ENCODE data around the gene TSPAN4.
A peak's percentile ranks its signal among the peaks of the same experiment; 100 is the strongest.

Gene TSPAN4

DNA sequence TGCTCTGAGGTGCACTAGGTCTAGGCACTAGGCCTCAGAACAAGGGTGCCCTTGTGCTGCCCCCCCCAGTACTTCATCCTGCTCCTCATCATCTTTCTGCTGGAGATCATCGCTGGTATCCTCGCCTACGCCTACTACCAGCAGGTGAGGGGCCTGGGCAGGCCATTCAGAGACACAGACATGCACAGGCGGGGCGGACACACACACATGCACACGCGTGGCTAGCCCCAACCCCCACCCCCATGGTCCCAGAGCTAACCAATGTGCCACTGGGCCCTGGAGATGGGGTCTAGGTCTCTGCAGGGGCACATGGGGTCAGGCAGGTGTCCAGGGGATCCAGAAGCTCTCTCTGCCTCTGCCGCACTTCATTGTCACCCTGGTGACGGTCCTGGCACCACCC lies 6.0 kb upstream of the TSPAN4 start:
- DNase-seq (ENCODE audit: low spot score), result no peak

DNA sequence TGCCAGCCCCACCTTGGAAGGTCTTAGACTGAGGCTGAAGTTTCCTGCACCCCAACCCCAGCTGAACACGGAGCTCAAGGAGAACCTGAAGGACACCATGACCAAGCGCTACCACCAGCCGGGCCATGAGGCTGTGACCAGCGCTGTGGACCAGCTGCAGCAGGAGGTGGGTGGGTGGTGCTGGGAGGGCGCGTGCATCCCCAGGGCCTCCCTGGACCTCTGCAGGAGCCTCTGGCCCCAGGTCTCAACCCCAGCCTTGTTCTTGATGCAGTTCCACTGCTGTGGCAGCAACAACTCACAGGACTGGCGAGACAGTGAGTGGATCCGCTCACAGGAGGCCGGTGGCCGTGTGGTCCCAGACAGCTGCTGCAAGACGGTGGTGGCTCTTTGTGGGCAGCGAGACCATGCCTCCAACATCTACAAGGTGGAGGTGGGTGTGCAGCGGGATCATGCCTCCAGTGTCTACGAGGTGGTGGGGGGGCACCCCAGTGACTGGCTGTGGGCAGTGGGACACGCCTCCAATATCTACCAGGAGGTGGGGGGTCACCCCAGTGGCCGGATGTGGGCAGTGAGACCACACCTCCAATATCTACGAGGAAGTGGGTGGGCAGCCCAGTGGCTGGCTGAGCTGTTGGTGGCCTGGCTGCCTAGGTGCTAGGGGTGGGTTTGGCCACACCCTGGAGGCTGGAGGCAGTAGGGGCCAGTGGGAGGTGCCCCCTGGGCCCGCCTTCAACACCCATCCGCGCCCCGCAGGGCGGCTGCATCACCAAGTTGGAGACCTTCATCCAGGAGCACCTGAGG lies 5.3 kb upstream of the TSPAN4 start:
- DNase-seq (ENCODE audit: low spot score), result no peak

DNA sequence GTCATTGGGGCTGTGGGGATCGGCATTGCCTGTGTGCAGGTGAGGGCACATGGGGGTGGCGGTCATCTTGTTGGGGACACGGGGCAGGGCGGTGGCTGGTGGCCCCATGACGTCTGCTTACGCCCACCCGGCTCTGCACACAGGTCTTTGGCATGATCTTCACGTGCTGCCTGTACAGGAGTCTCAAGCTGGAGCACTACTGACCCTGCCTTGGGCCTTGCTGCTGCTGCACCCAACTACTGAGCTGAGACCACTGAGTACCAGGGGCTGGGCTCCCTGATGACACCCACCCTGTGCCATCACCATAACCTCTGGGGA lies 4.7 kb upstream of the TSPAN4 start:
- no peak for DNase-seq (ENCODE audit: low spot score)

DNA sequence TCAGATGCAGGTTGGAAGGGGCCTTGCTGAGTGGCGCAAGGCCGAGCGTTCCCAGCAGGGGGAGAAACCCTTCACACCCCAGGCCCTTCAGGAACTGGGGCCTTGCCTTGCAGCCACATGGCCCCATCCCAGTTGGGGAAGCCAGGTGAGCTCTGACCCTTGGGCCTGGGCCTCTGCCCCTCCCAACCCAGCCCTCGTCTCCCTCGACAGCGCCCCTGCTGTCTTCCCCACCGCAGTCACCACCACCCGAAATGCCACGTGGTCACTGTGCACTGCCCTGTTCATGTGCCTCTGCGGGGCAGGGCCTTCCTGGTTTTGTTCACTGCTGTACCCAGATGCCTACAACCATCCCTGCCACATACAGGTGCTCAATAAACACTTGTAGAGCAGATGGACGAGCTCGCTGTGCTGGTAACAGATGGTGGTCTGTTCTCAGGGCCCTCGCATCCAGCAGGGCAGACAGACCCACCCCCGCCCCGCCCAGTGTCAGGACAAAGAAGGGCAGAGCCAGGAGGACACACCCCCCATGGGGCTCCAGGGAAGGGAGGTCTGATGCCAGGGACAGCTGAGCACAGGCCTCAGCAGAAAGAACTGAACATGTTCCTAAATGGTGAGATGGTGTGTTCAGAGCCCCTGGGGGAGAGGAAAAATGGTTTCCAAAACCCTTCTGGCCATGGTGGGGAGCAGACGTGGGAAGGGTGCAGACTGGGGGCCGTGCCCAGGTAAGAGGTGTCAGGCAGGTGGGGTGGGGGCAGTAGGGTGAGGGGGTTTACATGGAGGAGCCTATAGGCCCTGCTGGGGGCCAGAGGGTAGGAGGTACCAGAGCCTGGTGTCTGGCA lies 4.0 kb upstream of the TSPAN4 start:
- no peak for DNase-seq (ENCODE audit: low spot score)

DNA sequence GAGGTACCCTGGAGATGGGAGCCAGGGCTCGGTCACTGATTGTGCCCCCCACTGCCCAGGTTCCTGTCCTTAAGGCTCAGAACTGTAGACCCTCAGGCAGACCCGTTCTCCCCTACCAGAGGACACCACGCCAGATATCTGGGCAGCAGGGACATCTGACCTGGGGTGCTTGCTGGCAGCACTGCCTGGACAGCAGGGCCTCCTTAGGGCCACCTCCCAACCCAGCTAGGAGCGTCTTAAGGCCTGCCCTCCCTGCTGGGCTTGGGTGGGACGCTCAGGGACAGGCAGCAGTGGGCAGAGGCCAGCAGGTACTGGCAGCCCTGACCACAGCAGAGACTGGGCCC lies 3.4 kb upstream of the TSPAN4 start:
- no peak for DNase-seq (ENCODE audit: low spot score)

DNA sequence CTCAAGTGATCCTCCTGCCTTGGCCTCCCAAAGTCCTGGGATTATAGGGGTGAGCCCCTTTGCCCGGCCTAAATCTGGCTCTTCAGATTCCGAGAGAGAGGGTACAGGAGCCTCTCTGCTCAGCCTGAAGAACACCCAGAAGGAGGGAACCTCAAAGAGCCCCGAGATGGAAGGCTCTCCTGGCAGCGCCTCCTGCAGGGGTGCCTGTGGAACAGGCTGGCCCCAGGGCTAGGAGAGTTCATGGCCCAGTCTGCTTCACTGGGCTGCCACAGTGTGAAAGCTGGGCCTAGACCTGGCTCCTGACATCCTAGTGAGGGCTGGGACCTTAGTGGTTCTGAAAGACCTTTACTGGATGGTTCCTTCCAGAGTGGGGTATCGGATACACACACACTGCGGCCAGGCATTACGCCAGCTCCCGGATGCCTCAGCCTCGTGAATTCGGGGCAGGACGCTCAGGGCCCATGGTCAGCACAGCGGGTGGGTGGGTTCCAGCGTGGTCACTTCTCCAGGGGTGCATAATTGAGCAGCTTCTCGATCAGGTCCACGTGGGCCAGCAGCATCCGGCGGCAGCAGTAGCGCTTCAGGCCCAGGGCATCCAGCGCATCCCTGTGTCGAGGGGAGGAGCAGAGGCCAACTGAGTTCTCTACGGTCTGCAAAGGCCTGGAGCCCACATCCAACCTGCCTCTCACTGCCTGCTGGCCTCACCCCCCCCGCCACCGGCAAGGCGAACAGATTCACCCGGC lies 2.6 kb upstream of the TSPAN4 start:
- DNase-seq (ENCODE audit: low spot score), result no peak

DNA sequence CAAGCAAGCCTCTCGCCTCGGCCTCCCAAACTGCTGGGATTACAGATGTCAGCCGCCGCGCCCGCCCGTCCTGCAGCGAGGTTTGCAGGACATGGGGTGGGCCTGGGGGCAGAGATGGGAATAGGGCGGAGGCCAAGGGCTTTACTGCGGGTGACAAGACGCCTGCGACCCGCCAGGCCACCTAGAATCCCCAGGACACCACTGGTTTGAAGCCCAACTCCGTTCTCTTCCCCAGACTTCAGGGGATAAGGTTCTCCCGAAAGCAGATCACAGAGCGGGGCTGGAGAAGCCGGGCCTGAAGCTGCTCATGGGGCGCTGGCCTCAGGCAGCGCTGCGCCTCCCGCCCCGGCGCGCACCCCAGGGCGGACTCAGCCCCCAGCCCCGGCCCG lies 677 bp upstream of the TSPAN4 start:
- DNase-seq (ENCODE audit: low spot score), result no peak

DNA sequence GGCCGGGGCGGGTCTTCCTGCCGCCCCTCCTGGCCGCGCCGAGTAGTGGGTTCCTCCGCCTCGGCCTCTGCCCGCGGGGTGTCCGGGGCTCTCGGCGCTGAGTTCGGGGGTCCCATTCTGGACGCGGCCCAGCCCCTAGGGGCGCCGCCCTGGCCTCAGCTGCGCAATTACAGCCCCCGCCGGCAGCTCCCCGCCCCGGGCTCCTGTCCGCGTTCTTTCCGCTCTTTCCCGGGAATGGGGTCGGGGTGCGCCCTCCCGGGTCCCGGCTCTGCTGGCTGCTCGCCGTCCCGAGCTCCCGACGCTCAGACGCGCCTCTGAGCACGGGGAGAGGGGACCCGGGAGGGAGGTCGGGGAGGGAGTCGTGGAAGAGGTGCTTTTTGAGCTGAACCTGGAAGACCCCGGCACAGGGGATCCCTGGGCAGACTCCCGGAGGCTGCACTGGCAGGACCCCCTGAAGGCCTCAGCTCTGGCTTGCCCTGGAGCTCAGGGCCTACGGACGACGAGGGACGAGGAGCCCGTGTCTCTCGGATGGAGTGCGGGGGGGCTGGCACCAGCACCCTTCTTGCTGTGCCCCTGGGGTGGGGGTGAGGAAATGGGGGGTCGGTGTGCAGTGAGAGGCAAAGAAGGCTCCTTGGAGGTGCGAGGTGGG lies 558 bp downstream of the TSPAN4 start:
- no peak for DNase-seq (ENCODE audit: low spot score)

DNA sequence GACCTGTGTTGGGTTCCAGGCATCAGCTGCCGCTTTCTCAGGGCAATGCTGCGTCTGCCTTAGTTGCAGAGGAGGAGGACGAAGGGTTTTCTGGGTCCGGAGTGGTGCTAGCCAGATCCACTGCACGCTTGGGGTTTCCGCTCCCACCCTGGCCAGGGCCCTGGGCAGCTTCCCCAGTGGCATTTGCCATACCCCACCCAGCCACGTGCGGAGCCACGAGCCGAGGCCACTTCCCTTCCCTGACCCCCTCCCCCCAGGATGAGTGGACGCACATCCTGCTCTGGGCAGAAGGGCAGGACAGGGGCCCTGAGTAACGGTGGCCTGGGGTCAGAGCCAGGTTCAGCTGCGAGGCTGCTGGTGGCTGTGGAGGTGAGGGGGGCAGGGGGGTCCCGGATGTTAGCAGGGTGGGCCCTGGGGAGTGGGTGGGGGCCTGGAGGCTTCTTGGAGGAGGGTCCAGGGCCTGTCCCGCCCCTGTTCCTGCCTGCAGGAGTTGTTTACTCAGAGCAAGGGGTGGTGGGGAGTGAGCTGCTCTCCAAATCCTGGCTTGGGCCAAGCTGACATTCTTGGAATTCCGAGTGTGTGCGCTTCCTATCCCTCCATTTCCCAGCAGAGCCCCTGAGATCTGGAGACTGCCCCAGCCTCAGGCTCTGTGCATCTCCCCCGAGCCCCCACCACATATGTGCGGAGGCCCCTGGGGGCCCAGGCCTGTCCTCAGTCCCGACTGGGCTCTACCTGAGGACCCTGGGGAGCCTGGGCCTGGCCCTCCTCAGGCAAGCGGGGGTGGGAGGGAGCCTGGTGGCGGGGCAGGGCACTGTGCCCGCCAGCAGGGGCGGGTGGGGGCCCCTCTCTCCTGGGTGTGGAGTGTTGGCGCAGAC lies 1.4 kb downstream of the TSPAN4 start:
- peak; percentile 94 for DNase-seq (ENCODE audit: low spot score)

DNA sequence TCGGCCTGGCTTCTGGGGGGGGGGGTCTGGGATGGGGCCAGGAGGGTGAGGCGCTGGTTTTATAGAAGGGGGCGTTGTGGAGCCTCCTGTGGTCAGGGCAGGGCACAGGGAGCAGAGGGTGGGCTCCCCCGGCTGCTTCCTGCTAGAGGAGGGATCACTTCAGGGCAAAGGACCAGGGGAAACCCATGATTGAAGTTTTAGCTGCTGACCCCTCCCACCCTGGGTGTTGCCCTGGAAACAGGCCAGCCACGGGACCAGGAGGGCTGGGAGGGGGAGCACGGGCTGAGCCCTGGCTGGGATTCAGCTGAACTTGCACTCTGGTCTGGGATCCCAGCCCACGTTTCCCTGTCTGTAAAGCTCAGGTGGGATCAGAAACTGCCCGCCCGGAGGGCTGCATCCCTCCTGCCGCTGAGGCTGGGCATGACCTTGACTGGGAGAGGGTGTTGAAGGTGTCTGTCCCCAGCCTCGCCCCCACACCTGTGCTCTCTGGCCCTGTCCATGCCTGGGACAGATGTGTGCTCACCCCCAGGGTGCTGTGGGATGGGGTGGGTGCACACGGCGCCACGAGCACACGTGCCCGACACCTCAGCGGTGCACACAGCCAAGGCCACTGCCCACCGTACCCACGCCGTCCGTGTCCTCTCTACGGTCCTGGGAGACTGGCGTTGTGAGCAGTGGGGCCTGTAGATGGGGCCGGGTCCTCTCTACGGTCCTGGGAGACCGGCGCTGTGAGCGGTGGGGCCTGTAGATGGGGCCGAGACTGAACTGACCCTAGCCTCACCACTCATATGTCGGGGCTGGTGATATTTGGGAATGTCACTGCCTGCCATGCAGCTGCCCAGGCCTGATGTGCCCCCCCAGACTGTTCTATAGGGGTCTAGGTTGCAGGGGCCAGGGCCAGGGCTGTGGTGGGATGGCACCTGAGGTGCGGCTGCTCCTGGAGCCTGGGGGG lies 2.3 kb downstream of the TSPAN4 start:
- DNase-seq (ENCODE audit: low spot score), result peak; percentile 86

DNA sequence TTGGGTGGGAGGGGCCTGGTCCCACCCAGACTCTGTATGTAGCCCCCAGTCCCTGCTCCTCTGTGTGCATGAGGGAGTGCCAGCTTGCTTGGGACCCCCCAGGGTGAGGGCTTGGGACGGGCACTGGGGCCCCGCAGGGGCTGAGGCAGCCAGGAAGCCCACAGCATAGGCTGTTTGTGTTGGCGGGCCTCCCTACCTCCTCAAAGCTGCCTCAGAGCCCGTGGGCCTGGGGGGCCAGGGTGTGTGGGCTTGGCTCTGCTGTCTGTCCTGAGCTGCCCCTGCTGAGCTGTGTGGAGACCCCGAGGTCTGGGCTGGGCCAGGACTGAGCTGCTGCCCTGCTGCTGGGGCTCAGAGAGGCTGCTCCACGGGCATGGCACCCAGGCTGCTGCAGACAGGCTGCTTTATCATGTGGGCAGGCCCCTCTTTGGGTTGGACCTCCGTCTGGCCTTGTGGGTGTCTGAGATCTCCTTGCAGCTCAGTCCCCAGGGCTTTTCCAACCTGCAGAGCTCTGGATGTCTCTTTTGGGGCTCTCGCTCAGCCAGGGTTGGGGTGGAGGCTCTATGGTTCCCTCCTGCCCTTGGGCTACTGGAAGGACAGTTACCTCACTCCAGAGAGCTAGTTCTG lies 3.3 kb downstream of the TSPAN4 start:
- DNase-seq (ENCODE audit: low spot score), result no peak

DNA sequence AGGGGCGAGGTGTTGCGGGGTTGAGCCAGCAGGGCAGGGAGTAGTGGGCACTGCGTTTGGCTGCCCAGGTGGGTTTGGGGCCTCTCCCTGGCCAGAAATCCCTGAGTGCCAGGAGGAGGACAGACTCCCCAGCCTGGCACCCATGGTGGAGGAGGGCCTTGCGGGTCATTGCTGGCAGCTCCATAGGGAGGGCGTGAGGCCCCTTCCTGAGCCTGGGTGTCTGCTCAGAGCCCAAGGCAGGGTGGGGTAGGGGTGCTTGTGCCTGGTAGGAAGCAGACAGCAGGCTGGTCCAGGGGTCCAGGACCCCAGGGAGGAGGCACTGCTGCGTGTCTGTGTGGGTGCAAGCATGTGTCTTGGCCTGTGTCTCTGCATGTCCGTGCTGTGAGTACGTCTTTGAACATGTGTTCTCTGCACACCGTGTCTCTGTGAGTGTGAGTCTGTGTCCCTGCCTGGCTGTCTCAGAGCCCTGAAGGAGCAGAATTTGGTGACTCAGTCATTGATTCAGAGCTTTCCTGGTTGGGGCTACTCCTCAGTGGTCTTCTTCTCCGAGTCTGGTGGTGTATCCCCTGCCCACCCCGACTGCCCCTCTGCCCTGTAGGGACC lies 3.9 kb downstream of the TSPAN4 start:
- DNase-seq (ENCODE audit: low spot score), result no peak

DNA sequence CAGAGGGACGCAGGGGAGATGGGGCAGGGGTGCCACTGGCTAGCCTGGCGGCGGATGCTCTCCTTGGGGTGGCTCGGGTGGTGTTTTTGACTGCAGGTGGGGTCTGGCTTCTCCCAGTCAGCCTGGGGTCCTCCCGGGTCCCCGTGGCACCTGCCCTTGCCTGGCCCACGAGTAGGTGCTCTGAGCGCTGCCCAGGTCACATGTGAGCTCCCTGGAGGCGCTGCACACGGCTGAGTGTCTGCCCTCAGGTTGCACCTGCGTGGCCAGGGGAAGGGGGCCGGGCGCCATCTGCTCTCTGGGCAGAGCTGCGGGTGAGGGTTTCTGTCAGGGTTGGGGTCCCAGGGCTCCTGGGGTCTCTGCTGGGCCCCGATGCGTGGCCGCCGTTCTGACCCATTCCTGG lies 5.2 kb downstream of the TSPAN4 start:
- DNase-seq (ENCODE audit: low spot score), result no peak

DNA sequence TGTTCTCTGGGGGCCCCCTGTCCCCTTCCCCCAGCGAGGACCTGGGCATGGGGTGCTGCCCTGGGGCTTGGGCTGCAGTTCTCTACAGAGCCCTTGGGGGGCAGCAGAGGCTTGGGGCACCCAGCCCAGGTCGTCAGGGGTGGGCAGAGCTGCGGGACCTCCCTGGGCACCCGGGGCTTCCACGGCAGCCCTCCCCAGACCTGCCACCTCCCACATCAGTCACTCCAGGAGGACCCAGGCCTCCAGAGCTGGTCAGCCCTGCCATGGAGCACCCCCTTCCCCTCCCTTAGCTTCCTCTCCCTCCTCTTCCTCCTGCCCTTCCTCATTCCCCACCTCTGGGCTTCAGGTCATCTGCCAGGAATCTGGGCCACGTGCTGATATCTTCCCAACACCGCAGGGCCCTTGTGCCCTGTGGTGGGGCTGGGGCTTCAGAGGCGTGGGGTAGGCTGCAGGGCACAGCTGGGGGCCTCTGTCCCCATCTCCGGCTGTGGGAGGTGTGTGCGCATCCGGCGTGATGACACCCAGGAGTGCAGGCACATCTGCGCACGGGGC lies 5.8 kb downstream of the TSPAN4 start:
- peak; percentile 94 for DNase-seq (ENCODE audit: low spot score)

DNA sequence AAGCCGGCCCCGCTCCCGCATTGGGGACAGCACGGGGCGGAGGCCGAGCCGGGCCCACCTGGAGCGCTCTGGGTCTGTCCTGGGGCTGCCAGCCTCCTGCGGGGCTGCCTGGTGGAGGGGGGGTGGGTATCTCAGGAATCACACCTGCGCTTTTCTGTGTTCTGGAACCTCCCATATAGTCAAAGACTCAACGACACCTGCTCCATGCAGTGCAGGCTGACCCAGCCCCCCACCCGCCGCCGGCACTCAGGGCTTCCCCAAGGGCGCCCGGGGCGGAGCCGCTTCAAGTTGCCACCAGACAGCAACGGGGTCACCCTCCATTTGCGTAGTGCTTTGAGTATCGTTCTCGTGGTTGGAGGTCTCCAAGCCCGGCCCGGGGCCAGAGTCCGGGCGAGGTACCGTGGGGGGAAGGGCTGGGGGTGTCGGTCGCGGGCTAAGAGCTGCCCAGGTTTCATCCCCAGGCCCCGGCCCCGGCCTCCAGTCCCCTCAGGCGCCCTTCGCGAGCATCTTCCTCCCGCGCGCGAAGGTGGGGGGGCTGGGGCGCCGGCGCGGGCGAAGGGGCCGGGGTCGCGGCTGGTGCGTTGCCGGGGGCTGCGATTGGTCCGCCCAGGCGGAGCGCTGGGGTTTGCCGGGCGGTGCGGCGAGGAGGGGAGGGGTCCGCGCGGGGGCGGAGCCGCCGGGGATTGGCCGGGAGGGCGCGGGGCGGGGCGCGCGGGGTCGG lies 6.6 kb downstream of the TSPAN4 start:
- DNase-seq (ENCODE audit: low spot score), result no peak

DNA sequence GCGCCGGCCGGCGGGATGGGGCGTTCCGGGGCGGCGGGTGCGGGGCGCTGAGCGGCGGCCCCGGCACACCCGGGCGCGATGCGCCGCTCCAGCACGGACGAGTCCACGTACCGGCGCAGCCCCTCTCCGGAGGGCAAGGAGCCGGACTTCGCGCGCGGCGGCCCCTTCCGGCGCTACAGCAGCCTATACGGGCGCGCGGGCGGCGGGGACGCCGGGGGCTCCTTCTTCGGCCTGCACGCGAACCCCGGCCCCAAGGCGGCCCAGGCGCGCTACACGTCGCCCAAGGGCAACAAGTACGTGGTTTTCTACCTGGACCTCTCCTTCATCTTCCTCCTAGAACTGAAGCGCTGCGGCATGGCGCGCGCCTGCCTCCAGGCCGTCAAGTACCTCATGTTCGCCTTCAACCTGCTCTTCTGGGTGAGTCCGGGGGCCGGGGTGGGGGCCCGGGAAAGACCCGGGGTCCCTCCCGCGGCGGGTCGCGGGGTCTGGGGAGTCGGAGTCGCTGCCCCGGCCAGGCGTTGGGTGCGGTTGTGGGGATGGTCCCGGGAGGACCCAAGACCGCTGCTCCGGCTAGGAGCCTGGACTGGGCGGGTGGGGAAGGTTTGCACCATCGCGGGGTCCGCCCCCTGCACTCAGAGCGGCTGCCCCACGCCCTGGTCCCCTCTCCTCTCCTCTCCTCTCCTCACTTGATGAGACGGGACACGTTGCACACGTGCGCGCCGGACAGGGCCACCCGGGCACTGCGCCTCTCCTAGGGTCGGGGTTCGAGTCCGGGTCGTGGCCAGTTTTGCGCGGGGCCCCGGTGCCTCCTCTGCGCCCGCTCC lies 7.5 kb downstream of the TSPAN4 start:
- DNase-seq (ENCODE audit: low spot score), result no peak

Data from HuH-7.5 (cell line).